ENCODE results near the gene LCK. TPM values are rescaled to one million over a fixed set of nuclear protein-coding genes. Genes with fewer than 3 reads are reported as not detected.
A peak's percentile ranks its signal among the peaks of the same experiment; 100 is the strongest.

LCK gene
- total and polyA plus RNA-seq, 2 experiments from 2014 or later = 33.2 to 86.6 TPM

- Histone ChIP-seq H3K9me2 (ENCODE audit: insufficient read depth) (no peaks in the 10 kb centered on the region), H2AFZ (no peak overlapping the region), H3K4me1 (ENCODE audit: insufficient read depth) (peaks cover 19% of the 10 kb centered on the region), H3K4me2 (peak overlapping the region; percentile 58), H3K79me2 (replicated peaks; ENCODE audit: insufficient read depth) (peaks cover 7% of the 10 kb centered on the region; the same call in 1 of the 2 replicates), H4K20me1 (replicated peaks; ENCODE audit: insufficient read depth) (no peaks in the 10 kb centered on the region), H3K27me3 (ENCODE audit: insufficient read depth) (peaks cover 7% of the 10 kb centered on the region; the same call in 1 of the 2 replicates), H3F3A (replicated peaks; ENCODE audit: low read depth) (peaks cover 20% of the 10 kb centered on the region), H3K27ac (ENCODE audit: low read depth) (no peak overlapping the region), H3K4me3 (no peak overlapping the region; the same call in 1 of the 2 replicates), H3K36me3 (ENCODE audit: insufficient read depth) (no peaks in the 10 kb centered on the region)
- Mint-ChIP-seq H3K9me3 (no peaks in the 10 kb centered on the region), H3K27ac (no peak overlapping the region), H3K4me1 (peaks cover 16% of the 10 kb centered on the region), H3K27me3 (ENCODE audit: insufficient read depth, low read depth, poor library complexity) (peaks cover 20% of the 10 kb centered on the region), H3K4me3 (peak overlapping the region; percentile 34; the same call in 1 of the 3 replicates), H3K36me3 (ENCODE audit: low read depth) (no peaks in the 10 kb centered on the region; the same call in 2 of the 3 replicates)
- ATAC-seq (no peak), DNase-seq (ENCODE audit: low spot score) (peak; percentile 46)
- TF ChIP-seq STAT1 (IDR thresholded peaks at IDR 0.05; ENCODE audit: unreplicated experiment) = no peak
- TF ChIP-seq EZH2 (IDR thresholded peaks at IDR 0.05; ENCODE audit: low read depth, unreplicated experiment) = no peak
- peak in 1 of 2 experiments; percentile 21; a peak in 1 of 4 replicates for TF ChIP-seq CTCF (conservative IDR thresholded peaks at IDR 0.05; ENCODE audit: low read depth in 2 of 2)
Observed at GRCh38 chr1:32242341-32242851, 8.7 kb upstream of the LCK start.

DNA sequence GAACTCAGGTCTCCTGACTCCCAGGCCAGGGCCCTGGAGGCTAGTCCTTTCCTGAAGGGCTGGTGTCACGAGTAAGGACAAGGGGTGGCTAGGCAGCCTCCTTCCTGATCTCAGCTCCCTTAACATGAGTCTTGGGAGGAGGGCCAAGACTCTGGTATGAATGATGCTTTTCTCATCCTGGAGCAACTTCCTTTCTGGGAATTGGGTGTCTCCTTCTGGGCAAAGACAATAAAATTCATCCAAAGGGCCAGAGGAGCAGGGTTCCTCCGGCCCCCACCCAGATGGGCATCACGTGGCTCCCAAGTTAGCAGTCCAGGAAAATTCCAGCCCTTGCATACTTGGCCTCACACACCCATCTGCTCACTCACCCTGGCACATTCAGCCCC is 4.2 kb upstream of the LCK start, which contains the start of gene FAM167B:
Gene FAM167B (plus strand): TSS at position 335 of the 386 bp plus-strand sequence. CDS start 200 bp downstream, outside the sequence.
- no peaks in the 10 kb centered on the region for H3K36me3 ChIP-seq (ENCODE audit: insufficient read depth)
- no peak within 1 kb of the TSS for H3K27ac ChIP-seq (ENCODE audit: low read depth)
- DNase-seq (ENCODE audit: low spot score) (no peak), ATAC-seq (no peak)
- no peak within 1 kb of the TSS for H3K27ac Mint-ChIP-seq
- peaks cover 23% of the 10 kb centered on the region for H3F3A ChIP-seq (replicated peaks; ENCODE audit: low read depth)
- H3K4me3 ChIP-seq = peak within 1 kb of the TSS; percentile 60; the same call in 1 of the 2 replicates
- no peaks in the 10 kb centered on the region for H3K9me2 ChIP-seq (ENCODE audit: insufficient read depth)
- H3K4me2 ChIP-seq = peak within 1 kb of the TSS; percentile 84; the same call in 1 of the 2 replicates
- H3K9me3 Mint-ChIP-seq = no peaks in the 10 kb centered on the region
- H3K79me2 ChIP-seq (replicated peaks; ENCODE audit: insufficient read depth) = no peaks in the 10 kb centered on the region
- H4K20me1 ChIP-seq (replicated peaks; ENCODE audit: insufficient read depth) = no peaks in the 10 kb centered on the region
- peaks cover 19% of the 10 kb centered on the region for H3K27me3 Mint-ChIP-seq (ENCODE audit: insufficient read depth, low read depth, poor library complexity)
- no peaks in the 10 kb centered on the region for H3K36me3 Mint-ChIP-seq (ENCODE audit: low read depth)
- peak within 1 kb of the TSS; percentile 44; the same call in 2 of the 3 replicates for H3K4me3 Mint-ChIP-seq
- H3K4me1 ChIP-seq (ENCODE audit: insufficient read depth) = peaks cover 41% of the 10 kb centered on the region
- peaks cover 4% of the 10 kb centered on the region; the same call in 1 of the 2 replicates for H3K27me3 ChIP-seq (ENCODE audit: insufficient read depth)
- peak within 1 kb of the TSS; percentile 64; the same call in 1 of the 2 replicates for H2AFZ ChIP-seq
- peaks cover 30% of the 10 kb centered on the region for H3K4me1 Mint-ChIP-seq
- no peak for TF ChIP-seq CREB1 (CRISPR knock-in tag; IDR thresholded peaks at IDR 0.05; ENCODE audit: low read depth)
- no peak for TF ChIP-seq ZNF331 (CRISPR knock-in tag; IDR thresholded peaks at IDR 0.05; ENCODE audit: low read depth)
- no peak for TF ChIP-seq ETS1 (IDR thresholded peaks at IDR 0.05)
- TF ChIP-seq ZNF114 (CRISPR knock-in tag; IDR thresholded peaks at IDR 0.05) = no peak
- no peak for TF ChIP-seq NANOG (IDR thresholded peaks at IDR 0.05; ENCODE audit: borderline replicate concordance)
- no peak for TF ChIP-seq JUNB (IDR thresholded peaks at IDR 0.05; ENCODE audit: unreplicated experiment)
- no peak for TF ChIP-seq CTCF (conservative IDR thresholded peaks at IDR 0.05; ENCODE audit: low read depth in 2 of 2)
- TF ChIP-seq, protein P1, sequence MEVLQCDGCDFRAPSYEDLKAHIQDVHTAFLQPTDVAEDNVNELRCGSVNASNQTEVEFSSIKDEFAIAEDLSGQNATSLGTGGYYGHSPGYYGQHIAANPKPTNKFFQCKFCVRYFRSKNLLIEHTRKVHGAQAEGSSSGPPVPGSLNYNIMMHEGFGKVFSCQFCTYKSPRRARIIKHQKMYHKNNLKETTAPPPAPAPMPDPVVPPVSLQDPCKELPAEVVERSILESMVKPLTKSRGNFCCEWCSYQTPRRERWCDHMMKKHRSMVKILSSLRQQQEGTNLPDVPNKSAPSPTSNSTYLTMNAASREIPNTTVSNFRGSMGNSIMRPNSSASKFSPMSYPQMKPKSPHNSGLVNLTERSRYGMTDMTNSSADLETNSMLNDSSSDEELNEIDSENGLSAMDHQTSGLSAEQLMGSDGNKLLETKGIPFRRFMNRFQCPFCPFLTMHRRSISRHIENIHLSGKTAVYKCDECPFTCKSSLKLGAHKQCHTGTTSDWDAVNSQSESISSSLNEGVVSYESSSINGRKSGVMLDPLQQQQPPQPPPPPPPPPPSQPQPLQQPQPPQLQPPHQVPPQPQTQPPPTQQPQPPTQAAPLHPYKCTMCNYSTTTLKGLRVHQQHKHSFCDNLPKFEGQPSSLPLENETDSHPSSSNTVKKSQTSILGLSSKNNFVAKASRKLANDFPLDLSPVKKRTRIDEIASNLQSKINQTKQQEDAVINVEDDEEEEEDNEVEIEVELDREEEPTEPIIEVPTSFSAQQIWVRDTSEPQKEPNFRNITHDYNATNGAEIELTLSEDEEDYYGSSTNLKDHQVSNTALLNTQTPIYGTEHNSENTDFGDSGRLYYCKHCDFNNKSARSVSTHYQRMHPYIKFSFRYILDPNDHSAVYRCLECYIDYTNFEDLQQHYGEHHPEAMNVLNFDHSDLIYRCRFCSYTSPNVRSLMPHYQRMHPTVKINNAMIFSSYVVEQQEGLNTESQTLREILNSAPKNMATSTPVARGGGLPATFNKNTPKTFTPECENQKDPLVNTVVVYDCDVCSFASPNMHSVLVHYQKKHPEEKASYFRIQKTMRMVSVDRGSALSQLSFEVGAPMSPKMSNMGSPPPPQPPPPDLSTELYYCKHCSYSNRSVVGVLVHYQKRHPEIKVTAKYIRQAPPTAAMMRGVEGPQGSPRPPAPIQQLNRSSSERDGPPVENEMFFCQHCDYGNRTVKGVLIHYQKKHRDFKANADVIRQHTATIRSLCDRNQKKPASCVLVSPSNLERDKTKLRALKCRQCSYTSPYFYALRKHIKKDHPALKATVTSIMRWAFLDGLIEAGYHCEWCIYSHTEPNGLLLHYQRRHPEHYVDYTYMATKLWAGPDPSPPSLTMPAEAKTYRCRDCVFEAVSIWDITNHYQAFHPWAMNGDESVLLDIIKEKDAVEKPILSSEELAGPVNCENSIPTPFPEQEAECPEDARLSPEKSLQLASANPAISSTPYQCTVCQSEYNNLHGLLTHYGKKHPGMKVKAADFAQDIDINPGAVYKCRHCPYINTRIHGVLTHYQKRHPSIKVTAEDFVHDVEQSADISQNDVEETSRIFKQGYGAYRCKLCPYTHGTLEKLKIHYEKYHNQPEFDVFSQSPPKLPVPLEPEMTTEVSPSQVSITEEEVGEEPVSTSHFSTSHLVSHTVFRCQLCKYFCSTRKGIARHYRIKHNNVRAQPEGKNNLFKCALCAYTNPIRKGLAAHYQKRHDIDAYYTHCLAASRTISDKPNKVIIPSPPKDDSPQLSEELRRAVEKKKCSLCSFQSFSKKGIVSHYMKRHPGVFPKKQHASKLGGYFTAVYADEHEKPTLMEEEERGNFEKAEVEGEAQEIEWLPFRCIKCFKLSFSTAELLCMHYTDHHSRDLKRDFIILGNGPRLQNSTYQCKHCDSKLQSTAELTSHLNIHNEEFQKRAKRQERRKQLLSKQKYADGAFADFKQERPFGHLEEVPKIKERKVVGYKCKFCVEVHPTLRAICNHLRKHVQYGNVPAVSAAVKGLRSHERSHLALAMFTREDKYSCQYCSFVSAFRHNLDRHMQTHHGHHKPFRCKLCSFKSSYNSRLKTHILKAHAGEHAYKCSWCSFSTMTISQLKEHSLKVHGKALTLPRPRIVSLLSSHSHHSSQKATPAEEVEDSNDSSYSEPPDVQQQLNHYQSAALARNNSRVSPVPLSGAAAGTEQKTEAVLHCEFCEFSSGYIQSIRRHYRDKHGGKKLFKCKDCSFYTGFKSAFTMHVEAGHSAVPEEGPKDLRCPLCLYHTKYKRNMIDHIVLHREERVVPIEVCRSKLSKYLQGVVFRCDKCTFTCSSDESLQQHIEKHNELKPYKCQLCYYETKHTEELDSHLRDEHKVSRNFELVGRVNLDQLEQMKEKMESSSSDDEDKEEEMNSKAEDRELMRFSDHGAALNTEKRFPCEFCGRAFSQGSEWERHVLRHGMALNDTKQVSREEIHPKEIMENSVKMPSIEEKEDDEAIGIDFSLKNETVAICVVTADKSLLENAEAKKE (CRISPR knock-in tag; IDR thresholded peaks at IDR 0.05) = no peak

Measured in GM23338 (cell line).